ENCODE results near the gene NRDC.

DNA sequence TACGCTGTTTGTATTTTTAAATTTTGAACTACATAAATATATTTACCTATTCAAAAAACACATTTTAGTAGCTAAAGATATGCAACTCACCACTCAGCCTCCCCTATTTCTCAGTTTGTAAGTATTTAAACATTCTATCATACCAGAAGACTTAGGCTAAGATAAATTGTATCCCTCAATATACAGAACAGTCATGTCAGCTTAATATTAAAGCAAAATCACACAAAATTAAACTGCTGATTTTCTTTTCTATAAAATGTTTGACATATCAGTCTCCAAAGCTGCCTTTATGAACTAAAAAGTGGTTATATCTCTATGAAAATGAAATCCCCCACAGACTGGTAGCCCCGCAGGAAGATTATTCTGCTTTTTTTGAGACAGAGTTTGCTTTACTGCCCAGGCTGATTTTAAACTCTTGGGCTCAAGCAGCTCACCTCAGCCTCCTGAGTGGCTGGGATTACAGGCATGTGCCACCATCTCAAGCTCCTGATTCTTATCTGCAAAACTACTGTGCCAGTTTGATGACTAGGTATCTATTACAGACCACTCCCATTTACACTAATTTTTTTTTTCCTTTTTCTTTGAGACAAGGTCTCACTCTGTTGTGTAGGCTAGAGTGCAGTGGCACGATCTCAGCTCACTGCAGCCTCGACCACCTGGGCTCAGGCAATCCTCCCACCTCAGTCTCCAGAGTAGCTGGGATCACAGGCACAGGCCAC, 37.6 kb downstream of the NRDC start:
- TF ChIP-seq, protein P1, sequence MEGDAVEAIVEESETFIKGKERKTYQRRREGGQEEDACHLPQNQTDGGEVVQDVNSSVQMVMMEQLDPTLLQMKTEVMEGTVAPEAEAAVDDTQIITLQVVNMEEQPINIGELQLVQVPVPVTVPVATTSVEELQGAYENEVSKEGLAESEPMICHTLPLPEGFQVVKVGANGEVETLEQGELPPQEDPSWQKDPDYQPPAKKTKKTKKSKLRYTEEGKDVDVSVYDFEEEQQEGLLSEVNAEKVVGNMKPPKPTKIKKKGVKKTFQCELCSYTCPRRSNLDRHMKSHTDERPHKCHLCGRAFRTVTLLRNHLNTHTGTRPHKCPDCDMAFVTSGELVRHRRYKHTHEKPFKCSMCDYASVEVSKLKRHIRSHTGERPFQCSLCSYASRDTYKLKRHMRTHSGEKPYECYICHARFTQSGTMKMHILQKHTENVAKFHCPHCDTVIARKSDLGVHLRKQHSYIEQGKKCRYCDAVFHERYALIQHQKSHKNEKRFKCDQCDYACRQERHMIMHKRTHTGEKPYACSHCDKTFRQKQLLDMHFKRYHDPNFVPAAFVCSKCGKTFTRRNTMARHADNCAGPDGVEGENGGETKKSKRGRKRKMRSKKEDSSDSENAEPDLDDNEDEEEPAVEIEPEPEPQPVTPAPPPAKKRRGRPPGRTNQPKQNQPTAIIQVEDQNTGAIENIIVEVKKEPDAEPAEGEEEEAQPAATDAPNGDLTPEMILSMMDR (conservative IDR thresholded peaks at IDR 0.05; ENCODE audit: low read length), result no peak
- no peak for TF ChIP-seq EZH2phosphoT487 (IDR thresholded peaks at IDR 0.05; ENCODE audit: borderline replicate concordance)
